ENCODE measurements around the gene OR2W1. TPM values are rescaled to one million over a fixed set of nuclear protein-coding genes. Genes with fewer than 3 reads are reported as not detected.

Gene OR2W1
- total RNA-seq, 4 donors from 2014 or later: not detected

DNA sequence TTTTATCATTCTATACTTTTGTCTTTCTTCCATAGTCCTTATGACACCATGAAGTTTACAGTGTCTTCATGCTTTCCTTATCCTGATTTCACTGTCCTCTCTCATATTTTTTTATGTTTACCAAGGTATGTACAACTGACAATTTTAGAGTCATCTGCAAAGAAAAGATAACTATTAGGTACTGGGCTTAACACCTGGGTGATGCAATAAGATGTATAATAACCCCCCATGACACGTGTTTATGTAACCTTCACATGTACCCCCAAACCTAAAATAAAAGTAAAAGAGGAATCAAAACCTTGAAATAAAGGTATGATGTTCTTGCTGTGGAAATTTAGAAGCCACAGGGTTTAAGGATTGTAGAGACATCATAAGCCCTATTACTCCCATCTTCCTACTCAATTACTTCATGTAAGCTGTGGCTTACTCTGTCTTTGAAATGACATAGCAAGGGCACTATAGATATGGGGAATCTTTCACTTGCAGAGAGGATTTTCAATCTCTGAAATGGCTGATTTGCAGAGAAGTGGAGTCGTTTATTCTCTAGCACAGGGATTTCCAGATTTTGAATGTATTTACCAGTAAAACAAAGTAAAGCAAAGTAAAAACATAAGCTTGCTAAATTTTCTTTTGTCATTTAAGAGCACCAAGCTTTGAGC lies 18.9 kb downstream of the OR2W1 start:
- intact Hi-C loops (cut with DNase I; ENCODE audit: low total_unique reads): no loop called here
- TF ChIP-seq, protein P1, sequence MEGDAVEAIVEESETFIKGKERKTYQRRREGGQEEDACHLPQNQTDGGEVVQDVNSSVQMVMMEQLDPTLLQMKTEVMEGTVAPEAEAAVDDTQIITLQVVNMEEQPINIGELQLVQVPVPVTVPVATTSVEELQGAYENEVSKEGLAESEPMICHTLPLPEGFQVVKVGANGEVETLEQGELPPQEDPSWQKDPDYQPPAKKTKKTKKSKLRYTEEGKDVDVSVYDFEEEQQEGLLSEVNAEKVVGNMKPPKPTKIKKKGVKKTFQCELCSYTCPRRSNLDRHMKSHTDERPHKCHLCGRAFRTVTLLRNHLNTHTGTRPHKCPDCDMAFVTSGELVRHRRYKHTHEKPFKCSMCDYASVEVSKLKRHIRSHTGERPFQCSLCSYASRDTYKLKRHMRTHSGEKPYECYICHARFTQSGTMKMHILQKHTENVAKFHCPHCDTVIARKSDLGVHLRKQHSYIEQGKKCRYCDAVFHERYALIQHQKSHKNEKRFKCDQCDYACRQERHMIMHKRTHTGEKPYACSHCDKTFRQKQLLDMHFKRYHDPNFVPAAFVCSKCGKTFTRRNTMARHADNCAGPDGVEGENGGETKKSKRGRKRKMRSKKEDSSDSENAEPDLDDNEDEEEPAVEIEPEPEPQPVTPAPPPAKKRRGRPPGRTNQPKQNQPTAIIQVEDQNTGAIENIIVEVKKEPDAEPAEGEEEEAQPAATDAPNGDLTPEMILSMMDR (IDR thresholded peaks at IDR 0.05): no peak
- no peak for TF ChIP-seq POLR2A (IDR thresholded peaks at IDR 0.05)
- no peak overlapping the region for H3K4me3 ChIP-seq
- no peak overlapping the region for H3K27ac ChIP-seq
- no peaks in the 10 kb centered on the region for H3K36me3 ChIP-seq
- no peaks in the 10 kb centered on the region for H3K9me3 ChIP-seq
- no peak for DNase-seq
- peaks cover 0 to 9% of the 10 kb centered on the region in 2 donors for H3K27me3 ChIP-seq
- no peaks in the 10 kb centered on the region for H3K4me1 ChIP-seq

DNA sequence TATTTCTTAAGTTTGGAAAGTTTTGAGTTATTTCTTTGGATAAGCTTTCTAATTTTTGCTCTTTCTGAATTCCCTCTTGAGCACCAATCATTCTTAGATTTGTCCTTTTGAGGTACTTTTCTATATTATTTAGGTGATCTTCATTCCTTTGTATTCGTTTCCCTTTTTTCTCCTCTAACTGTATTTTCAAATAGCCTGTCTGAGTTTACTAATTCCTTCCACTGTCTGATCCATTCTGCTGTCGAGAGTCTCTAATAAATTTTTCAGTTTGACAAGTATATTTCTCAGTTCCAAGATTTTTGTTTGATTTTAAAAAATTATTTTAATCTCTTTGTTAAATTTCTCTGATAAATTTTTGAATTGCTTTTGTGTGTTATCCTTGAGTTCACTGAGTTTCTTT lies 23.5 kb downstream of the OR2W1 start:
- Histone ChIP-seq H3K36me3 (peaks cover 0 to 2% of the 10 kb centered on the region in 2 donors), H3K27me3 (peaks cover 0 to 14% of the 10 kb centered on the region in 2 donors), H3K9me3 (no peaks in the 10 kb centered on the region), H3K27ac (no peak overlapping the region), H3K4me3 (no peak overlapping the region), H3K4me1 (no peaks in the 10 kb centered on the region)
- TF ChIP-seq POLR2A (IDR thresholded peaks at IDR 0.05): no peak
- intact Hi-C loops (cut with DNase I; ENCODE audit: low total_unique reads): no loop called here
- no peak for DNase-seq

DNA sequence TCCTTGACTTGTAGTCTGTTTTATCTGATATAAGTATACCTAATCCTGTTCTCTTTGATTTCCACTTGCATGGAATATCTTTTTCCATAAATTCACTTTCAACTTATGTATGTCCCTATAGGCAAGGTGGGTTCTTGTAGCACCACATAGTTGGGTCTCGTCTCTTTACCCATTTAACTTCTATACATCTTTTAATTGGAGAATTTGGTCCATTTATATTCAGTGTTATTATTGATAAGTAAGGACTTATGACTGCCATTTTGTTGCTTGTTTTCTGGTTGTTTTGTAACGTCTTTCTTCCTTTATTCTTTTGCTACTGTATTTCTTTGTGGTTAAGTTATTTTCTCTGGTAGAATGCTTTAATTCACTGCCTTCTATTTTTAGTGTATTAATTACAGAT lies 25.3 kb downstream of the OR2W1 start:
- Histone ChIP-seq H3K27ac (no peak overlapping the region), H3K9me3 (no peaks in the 10 kb centered on the region), H3K4me3 (no peak overlapping the region), H3K4me1 (no peaks in the 10 kb centered on the region), H3K27me3 (peaks cover 5 to 7% of the 10 kb centered on the region in 2 donors), H3K36me3 (peaks cover 0 to 2% of the 10 kb centered on the region in 2 donors)
- intact Hi-C loops (cut with DNase I; ENCODE audit: low total_unique reads): loop anchor here (10.0 kb wide), 1 partner anchor 185 kb away; no protein-coding TSS in a partner anchor
- DNase-seq: no peak
- TF ChIP-seq POLR2A (IDR thresholded peaks at IDR 0.05): no peak
- TF ChIP-seq, protein P1 (IDR thresholded peaks at IDR 0.05): no peak

DNA sequence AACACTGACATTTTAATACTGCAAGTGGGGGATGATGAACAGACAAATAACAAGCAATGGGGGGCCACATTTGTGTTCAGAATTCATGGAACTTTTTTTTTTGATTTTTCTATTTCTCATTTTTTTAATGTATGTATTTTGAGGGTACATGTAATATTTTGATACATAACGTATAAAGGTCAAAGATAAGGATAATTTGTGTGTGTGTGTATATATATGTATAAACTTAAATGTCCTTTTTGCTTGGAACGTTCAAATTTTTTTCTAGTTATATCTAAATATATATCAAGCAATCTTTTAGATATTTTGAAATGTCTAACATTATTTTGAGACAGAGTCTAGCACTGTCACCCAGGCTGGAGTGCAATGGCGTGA lies 27.6 kb downstream of the OR2W1 start:
- H3K27me3 ChIP-seq: peaks cover 9 to 14% of the 10 kb centered on the region in 2 donors
- intact Hi-C loops (cut with DNase I; ENCODE audit: low total_unique reads): loop anchor here (10.0 kb wide), 1 partner anchor 183 kb away; no protein-coding TSS in a partner anchor
- DNase-seq: no peak
- peak overlapping the region in 1 of 2 donors; percentile 51 for H3K4me3 ChIP-seq
- H3K36me3 ChIP-seq: peaks cover 0 to 2% of the 10 kb centered on the region in 2 donors
- no peaks in the 10 kb centered on the region for H3K9me3 ChIP-seq
- TF ChIP-seq, protein P1 (IDR thresholded peaks at IDR 0.05): no peak
- TF ChIP-seq POLR2A (IDR thresholded peaks at IDR 0.05): no peak
- H3K4me1 ChIP-seq: no peaks in the 10 kb centered on the region
- H3K27ac ChIP-seq: no peak overlapping the region

DNA sequence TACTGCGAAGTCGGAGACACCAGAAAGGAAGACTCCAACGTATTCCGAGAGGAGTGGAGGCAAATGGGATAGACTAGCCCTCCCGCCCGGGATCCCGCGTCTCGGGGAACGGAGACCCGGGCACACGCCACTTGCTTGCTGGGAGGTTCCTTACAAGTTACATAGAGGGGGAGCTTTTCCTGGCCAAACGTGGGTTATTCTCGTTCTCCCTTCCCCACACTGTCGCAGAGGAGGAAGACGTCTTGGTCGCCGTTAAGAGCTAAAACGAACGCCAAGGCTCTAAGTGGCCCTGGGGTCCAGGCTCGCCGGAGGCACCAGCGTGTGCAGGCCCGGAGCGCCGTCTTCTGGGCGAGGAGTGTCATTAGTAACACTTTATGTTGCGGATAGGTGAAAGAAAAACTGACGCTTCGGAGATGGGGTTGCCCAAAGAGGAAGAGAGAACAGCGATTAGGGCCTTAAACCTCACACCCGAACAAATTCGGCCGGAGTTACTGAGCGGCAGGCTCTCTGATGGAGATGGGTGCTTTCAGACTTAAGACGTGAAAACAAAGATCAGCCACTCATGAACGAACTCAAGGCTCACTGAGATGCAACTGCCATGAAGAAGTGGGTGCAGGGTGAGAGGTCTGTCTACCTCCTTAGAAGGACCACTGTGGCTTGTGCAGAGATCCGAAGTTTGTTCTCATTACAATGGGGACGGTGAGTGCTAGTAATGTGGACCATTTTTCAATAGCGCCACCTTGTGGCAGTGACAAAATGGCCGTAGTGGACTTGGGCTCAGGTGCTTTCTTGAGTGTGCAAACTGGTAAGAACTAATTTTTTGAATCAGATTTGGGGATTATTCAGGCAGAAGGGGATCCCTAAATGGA lies 28.2 kb downstream of the OR2W1 start:
- no peaks in the 10 kb centered on the region for H3K9me3 ChIP-seq
- H3K36me3 ChIP-seq: peaks cover 0 to 2% of the 10 kb centered on the region in 2 donors
- DNase-seq: peak; percentile 79 to 85
- H3K4me1 ChIP-seq: no peaks in the 10 kb centered on the region
- peak overlapping the region; percentile 37 to 51 for H3K4me3 ChIP-seq
- TF ChIP-seq, protein P1 (IDR thresholded peaks at IDR 0.05): peak; percentile 69 to 78 (median 75)
- TF ChIP-seq POLR2A (IDR thresholded peaks at IDR 0.05): no peak
- intact Hi-C loops (cut with DNase I; ENCODE audit: low total_unique reads): loop anchor here (10.0 kb wide), 1 partner anchor 182 kb away; no protein-coding TSS in a partner anchor
- H3K27me3 ChIP-seq: peaks cover 9 to 14% of the 10 kb centered on the region in 2 donors
- H3K27ac ChIP-seq: peak overlapping the region in 1 of 2 donors; percentile 53

All from uterus (tissue), 4 donors.